K562 (cell line): ENCODE measurements around the gene ARHGAP42. TPM values are rescaled to one million over a fixed set of nuclear protein-coding genes. Genes with fewer than 3 reads are reported as not detected.

ENCODE experiments used
- ATAC-seq: fragments of 200-7000 bp; cut with Tn5 transposase; 3 replicates; pipeline ENCODE4 v1.9.1; 2020; ENCODE audit warnings: moderate library complexity
- BruUV-seq: library from RNA; stranded (reverse); fragments of 400-500 nt; replicated peaks from 2 replicates; lab custom pipeline; 2021; lab: Mats Ljungman, UMichigan
- CTCF ChIA-PET: fragments of 300-600 bp; formaldehyde crosslinking; extraction: SDS; loops from one replicate; lab custom pipeline; 2021; ENCODE audit warnings: low intra/inter-chr PET ratio; lab: Yijun Ruan, JAX
- POLR2A ChIA-PET: fragments of 300-600, 350-650 bp; sonication (Branson Sonifier 250); formaldehyde crosslinking; extraction: SDS; loops from one replicate; lab custom pipeline; 2021; ENCODE audit warnings: antibody characterized with exemption, inconsistent platforms; lab: Yijun Ruan, JAX
- DNase-seq, 4 experiments: peaks; one replicate each; pipeline versions ENCODE4 v3.0.0 to v3.0.0-alpha.2; 2011 to 2018; ENCODE audit warnings: low spot score in 3 of 4, mixed read lengths in 3 of 4; ENCODE audit errors: extremely low read depth in 1 of 4
- FAIRE-seq: peaks from 2 replicates; lab custom pipeline; 2011; peaks lifted over from hg19 to GRCh38; lab: Jason Lieb, UNC
- H2AFZ ChIP-seq: 2 replicates; pipeline ENCODE4 v1.6.0; 2011; ENCODE audit warnings: low read depth, low read length, control low read depth, inconsistent platforms
- H3K27ac ChIP-seq: fragments of 200-600 bp; 3 replicates; pipeline ENCODE4 v1.8.0; 2011; ENCODE audit warnings: low read depth, mild to moderate bottlenecking, control low read depth, inconsistent platforms, low read length, moderate library complexity, mixed read lengths; ENCODE audit errors: extremely low read depth
- H3K27me3 ChIP-seq, 2 experiments: fragments of 300-600 bp in 1 of 2; 2 replicates in 1 of 2; 3 replicates in 1 of 2; pipeline versions ENCODE4 v1.6.0 to v1.8.0; 2011; ENCODE audit warnings: inconsistent platforms in 2 of 2, low read length in 2 of 2, mild to moderate bottlenecking in 1 of 2, mixed read lengths in 1 of 2, moderate library complexity in 1 of 2; ENCODE audit not compliant: control insufficient read depth in 2 of 2, insufficient read depth in 2 of 2
- H3K36me3 ChIP-seq: fragments of 300-600 bp; 3 replicates; pipeline ENCODE4 v1.8.0; 2011; ENCODE audit warnings: mild to moderate bottlenecking, low read length, inconsistent platforms; ENCODE audit not compliant: control insufficient read depth, insufficient read depth
- H3K4me1 ChIP-seq, 2 experiments: fragments of 200-600 bp in 1 of 2; replicated peaks in 1 of 2; 2 replicates in 1 of 2; 3 replicates in 1 of 2; pipeline versions ENCODE4 v1.5.1 to v1.8.0; 2011; ENCODE audit warnings: inconsistent platforms in 2 of 2, low read length in 2 of 2, mild to moderate bottlenecking in 1 of 2, mixed read lengths in 1 of 2, moderate library complexity in 1 of 2; ENCODE audit not compliant: control insufficient read depth in 2 of 2, insufficient read depth in 2 of 2
- H3K4me2 ChIP-seq: 2 replicates; pipeline ENCODE4 v1.6.1; 2011; ENCODE audit warnings: low read length, control low read depth, inconsistent platforms, mixed read lengths; ENCODE audit not compliant: insufficient read depth
- H3K4me3 ChIP-seq: fragments of 200-600 bp; sonication (generic), shearing (Covaris generic); 2 replicates; pipeline ENCODE4 v1.5.1; 2016; ENCODE audit warnings: control low read depth, inconsistent platforms
- H3K79me2 ChIP-seq: fragments of 200-600 bp; 3 replicates; pipeline ENCODE4 v1.8.0; 2011; ENCODE audit warnings: low read length, inconsistent platforms; ENCODE audit not compliant: control insufficient read depth, insufficient read depth
- H3K9ac ChIP-seq, 2 experiments: 2 replicates each; pipeline versions ENCODE4 v1.6.0 to v1.6.1; 2011; ENCODE audit warnings: low read depth in 2 of 2, low read length in 2 of 2, control low read depth in 1 of 2, inconsistent platforms in 1 of 2, mild to moderate bottlenecking in 1 of 2, mixed read lengths in 1 of 2; ENCODE audit not compliant: insufficient read depth in 1 of 2
- H3K9me1 ChIP-seq: one replicate; pipeline ENCODE4 v1.6.0; 2011; ENCODE audit warnings: inconsistent platforms, mild to moderate bottlenecking, low read length, moderate library complexity; ENCODE audit not compliant: control insufficient read depth, insufficient read depth
- H3K9me3 ChIP-seq: replicated peaks from 2 replicates; pipeline ENCODE4 v1.5.1; 2011; ENCODE audit warnings: low read depth, low read length, inconsistent platforms; ENCODE audit not compliant: control insufficient read depth, insufficient read depth
- H4K20me1 ChIP-seq: replicated peaks from 2 replicates; pipeline ENCODE4 v1.6.1; 2011; ENCODE audit warnings: low read length, inconsistent platforms, mixed read lengths; ENCODE audit not compliant: control insufficient read depth, insufficient read depth
- ARHGAP35 ChIP-seq: fragments of 450-650 bp; IDR thresholded peaks from 2 replicates; pipeline ENCODE4 v1.6.1; 2018; ENCODE audit not compliant: partially characterized antibody
- BCL6 ChIP-seq: fragments of 250-450 bp; sonication (Bioruptor Pico); IDR thresholded peaks from 2 replicates; pipeline ENCODE4 v1.4.0; 2020
- CBFA2T3 ChIP-seq: fragments of 450-650 bp; IDR thresholded peaks from 2 replicates; pipeline ENCODE4 v1.6.1; 2017
- COPS2 ChIP-seq: fragments of 450-650 bp; conservative IDR thresholded peaks from 2 replicates; pipeline ENCODE4 v1.6.1; 2016; ENCODE audit warnings: mild to moderate bottlenecking, moderate library complexity
- EP400 ChIP-seq: fragments of 450-650 bp; IDR thresholded peaks from 2 replicates; pipeline ENCODE4 v1.6.1; 2017; ENCODE audit warnings: antibody characterized with exemption, mild to moderate bottlenecking, moderate library complexity
- HDAC6 ChIP-seq: IDR thresholded peaks from 2 replicates; pipeline ENCODE4 v1.6.1; 2012; ENCODE audit warnings: low read depth, mild to moderate bottlenecking, control low read depth, inconsistent platforms, low read length, moderate library complexity
- HMG20B ChIP-seq: fragments of 250-450 bp; sonication (Bioruptor Pico); IDR thresholded peaks from 2 replicates; pipeline ENCODE4 v1.5.0; 2021; ENCODE audit warnings: mild to moderate bottlenecking
- KAT7 ChIP-seq: sonication (generic); formaldehyde crosslinking; IDR thresholded peaks from 2 replicates; pipeline ENCODE4 v1.8.0; 2022; ENCODE audit warnings: missing genetic modification reagents, mild to moderate bottlenecking, borderline replicate concordance
- LEF1 ChIP-seq: fragments of 450-650 bp; IDR thresholded peaks from 2 replicates; pipeline ENCODE4 v1.6.1; 2016; ENCODE audit warnings: mild to moderate bottlenecking
- NFE2L1 ChIP-seq: fragments of 450-650 bp; IDR thresholded peaks from 2 replicates; pipeline ENCODE4 v1.6.1; 2016; ENCODE audit warnings: missing genetic modification characterization, low read depth, mild to moderate bottlenecking, missing compliant biosample characterization, moderate library complexity, borderline replicate concordance
- PHB2 ChIP-seq: fragments of 450-650 bp; IDR thresholded peaks from 2 replicates; pipeline ENCODE4 v1.6.1; 2017; ENCODE audit warnings: low read depth
- PPARD ChIP-seq: fragments of 250-450 bp; sonication (Bioruptor Pico); IDR thresholded peaks from 2 replicates; pipeline ENCODE4 v1.8.0; 2022; ENCODE audit warnings: inconsistent platforms, mild to moderate bottlenecking, moderate library complexity
- SRF ChIP-seq, 2 experiments: fragments of 250-450, 450-650 bp in 1 of 2; sonication (Bioruptor Pico) in 1 of 2; sonication (generic) in 1 of 2; formaldehyde crosslinking; IDR thresholded peaks; 2 replicates each; pipeline versions ENCODE4 v1.5.0 to v1.5.1; 2020 to 2022; ENCODE audit warnings: mild to moderate bottlenecking in 1 of 2, missing genetic modification reagents in 1 of 2
- TEAD4 ChIP-seq, 2 experiments: sonication (generic) in 1 of 2; formaldehyde crosslinking in 1 of 2; IDR thresholded peaks; 2 replicates each; pipeline versions ENCODE4 v1.6.1 to v1.8.0; 2012 to 2022; ENCODE audit warnings: borderline replicate concordance in 1 of 2, inconsistent platforms in 1 of 2, low read length in 1 of 2, mild to moderate bottlenecking in 1 of 2, missing genetic modification reagents in 1 of 2
- TFAP4 ChIP-seq: sonication (generic); formaldehyde crosslinking; IDR thresholded peaks from 2 replicates; pipeline ENCODE4 v1.8.0; 2022; ENCODE audit warnings: missing genetic modification reagents, mild to moderate bottlenecking, moderate library complexity, borderline replicate concordance
- TRIM24 ChIP-seq, 2 experiments: fragments of 450-650 bp; IDR thresholded peaks; 2 replicates each; pipeline ENCODE4 v1.6.1; 2016
- U2AF1 ChIP-seq: fragments of 200-400 bp; formaldehyde crosslinking; optimal IDR thresholded peaks from 2 replicates; pipeline ENCODE3; 2017; ENCODE audit warnings: mild to moderate bottlenecking, low read depth, low read length, moderate library complexity
- ZNF280B ChIP-seq: fragments of 250-450 bp; sonication (Bioruptor Pico); IDR thresholded peaks from 2 replicates; pipeline ENCODE4 v1.5.1; 2021; ENCODE audit warnings: mild to moderate bottlenecking
- WGBS: fragments of 100-300 bp; shearing (Covaris generic); methylation state at CpG from one replicate; pipeline ENCODE4 v1.1.6; 2016; ENCODE audit warnings: low coverage, mixed read lengths; ENCODE audit not compliant: insufficient coverage; ENCODE audit errors: missing lambda C conversion rate; 5-methylcytosine and 5-hydroxymethylcytosine counted together
- in situ Hi-C: fragments of 300-500 bp; cut with MboI; formaldehyde crosslinking; loops from 4 replicates; pipeline ENCODE4 v1.15.0; 2018; ENCODE audit warnings: inconsistent platforms, mixed read lengths
- intact Hi-C: fragments of 100-400 bp; cut with micrococcal nuclease; formaldehyde crosslinking; loops from 2 replicates; pipeline ENCODE4 v1.14.2; 2022
- polyA plus RNA-seq, 8 experiments: library from polyadenylated mRNA; depleted of rRNA in 4 of 8; stranded (reverse) in 5 of 8; unstranded in 3 of 8; fragments of >200 nt; fragmentation: Nextera tagmentation in 2 of 8; fragmentation: Illumina TruSeq in 1 of 8; extraction: Ambion mirVana in 2 of 8; extraction: Trizol in 1 of 8; gene quantifications; 2 replicates each; pipeline versions ENCODE4 v1.2.1 to v1.2.3, GENCODE V29; 2011 to 2014; ENCODE audit warnings: inconsistent platforms in 1 of 8, missing spikeins in 1 of 8
- total RNA-seq, 7 experiments: library from RNA; depleted of rRNA in 6 of 7; stranded (reverse); fragments of >200 nt in 6 of 7; fragmentation: Illumina TruSeq in 2 of 7; extraction: Trizol in 2 of 7; gene quantifications; 2 replicates each; pipeline versions ENCODE4 v1.2.1 to v1.2.3, GENCODE V29; 2011 to 2021; ENCODE audit warnings: low replicate concordance in 1 of 7

The ARHGAP42 gene
- total and polyA plus RNA-seq, 9 of the 15 experiments (the other 6 are each of a cell fraction or from before 2014, with no cell fraction given) = 0.95 to 6.1 (median 2.4) TPM

GRCh38 chr11:100748153-100748552 is 61.1 kb downstream of the ARHGAP42 start:
- WGBS = 13% methylated on average over 4 of the region's 4 CpGs
- in situ Hi-C loops = no loop called here
- BruUV-seq = no TSS peak
- no peak for TF ChIP-seq ARHGAP35
- TF ChIP-seq NFE2L1 (tag) = no peak
- no peak for TF ChIP-seq COPS2
- TF ChIP-seq BCL6 = no peak
- no peak for TF ChIP-seq EP400
- TF ChIP-seq HDAC6 = no peak
- TF ChIP-seq TRIM24 (IDR thresholded peaks at IDR 0.05) = no peak
- no peak for TF ChIP-seq SRF (CRISPR knock-in tag; IDR thresholded peaks at IDR 0.05)
- no peak for TF ChIP-seq U2AF1
- TF ChIP-seq KAT7 (CRISPR knock-in tag) = no peak
- no peak for TF ChIP-seq PPARD (CRISPR knock-in tag)
- TF ChIP-seq CBFA2T3 = no peak
- TF ChIP-seq LEF1 = no peak
- no peak for TF ChIP-seq TEAD4 (IDR thresholded peaks at IDR 0.05; ENCODE audit: low read length)
- TF ChIP-seq TEAD4 (CRISPR knock-in tag; IDR thresholded peaks at IDR 0.05; ENCODE audit: borderline replicate concordance) = no peak
- TF ChIP-seq ZNF280B (CRISPR knock-in tag) = no peak
- TF ChIP-seq TFAP4 (CRISPR knock-in tag) = no peak
- no peak for TF ChIP-seq HMG20B (CRISPR knock-in tag)
- TF ChIP-seq PHB2 = no peak
- DNase-seq (no peak), ATAC-seq (no peak), FAIRE-seq (no peak)
- H3K27me3 ChIP-seq = no peaks in the 10 kb centered on the region
- no peak overlapping the region for H3K4me2 ChIP-seq
- H3K9ac ChIP-seq = no peak overlapping the region
- ChIA-PET POLR2A (no interaction called here), CTCF (no interaction called here)
- H3K9me1 ChIP-seq = no peaks in the 10 kb centered on the region
- H4K20me1 ChIP-seq = no peaks in the 10 kb centered on the region
- H3K27ac ChIP-seq = no peak overlapping the region
- H3K4me1 ChIP-seq = no peaks in the 10 kb centered on the region; a peak in 1 of 5 replicates
- no peaks in the 10 kb centered on the region for H3K36me3 ChIP-seq
- no peak overlapping the region for H3K4me3 ChIP-seq
- intact Hi-C loops = no loop called here
- no peaks in the 10 kb centered on the region for H3K9me3 ChIP-seq
- H3K79me2 ChIP-seq = no peaks in the 10 kb centered on the region
- no peak overlapping the region; the same call in 1 of the 2 replicates for H2AFZ ChIP-seq
